GM18861 (cell line): ENCODE data around the gene CCDC137.

Source experiments
- ATAC-seq: cut with Tn5 transposase; IDR thresholded peaks from one replicate; pipeline ENCODE4 v1.9.1; 2021; ENCODE audit not compliant: unreplicated experiment

Gene CCDC137

GRCh38 chr17:81714412-81715106, 48.0 kb downstream of the CCDC137 start:
- ATAC-seq = no peak

DNA sequence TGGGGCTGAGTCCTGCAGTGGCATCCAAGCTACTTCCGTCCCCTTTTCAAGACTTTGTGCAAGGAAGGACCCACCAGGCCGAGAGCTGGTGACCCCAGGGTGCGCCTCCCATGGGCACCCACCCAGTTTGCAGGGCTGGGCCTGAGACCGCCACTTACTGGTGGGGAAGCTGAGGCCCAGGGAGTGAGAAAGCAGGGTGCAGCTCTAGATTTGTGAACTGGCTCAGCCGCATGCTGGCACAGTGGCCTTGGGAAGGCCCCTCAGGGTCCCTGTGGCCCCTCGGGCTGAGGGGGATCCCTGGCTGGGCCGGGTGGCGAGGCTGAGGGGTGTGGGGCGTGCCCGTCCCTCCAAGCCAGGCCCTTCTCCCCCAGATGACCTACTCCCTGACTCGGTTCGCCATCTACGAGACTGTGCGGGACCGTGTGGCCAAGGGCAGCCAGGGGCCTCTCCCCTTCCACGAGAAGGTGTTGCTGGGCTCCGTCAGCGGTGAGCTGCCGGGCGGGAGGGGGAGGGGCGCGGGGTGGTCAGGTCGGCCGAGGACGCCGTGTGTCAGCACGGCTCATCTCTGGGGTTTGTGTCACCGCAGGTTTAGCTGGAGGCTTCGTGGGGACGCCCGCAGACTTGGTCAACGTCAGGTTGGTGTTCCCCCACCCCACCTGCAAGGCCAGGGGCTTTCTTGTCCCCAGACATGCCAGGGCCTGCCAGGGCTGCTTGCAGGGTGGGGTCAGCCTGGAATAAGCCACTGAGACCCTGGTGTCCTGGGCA, 48.8 kb downstream of the CCDC137 start:
- ATAC-seq = no peak

DNA sequence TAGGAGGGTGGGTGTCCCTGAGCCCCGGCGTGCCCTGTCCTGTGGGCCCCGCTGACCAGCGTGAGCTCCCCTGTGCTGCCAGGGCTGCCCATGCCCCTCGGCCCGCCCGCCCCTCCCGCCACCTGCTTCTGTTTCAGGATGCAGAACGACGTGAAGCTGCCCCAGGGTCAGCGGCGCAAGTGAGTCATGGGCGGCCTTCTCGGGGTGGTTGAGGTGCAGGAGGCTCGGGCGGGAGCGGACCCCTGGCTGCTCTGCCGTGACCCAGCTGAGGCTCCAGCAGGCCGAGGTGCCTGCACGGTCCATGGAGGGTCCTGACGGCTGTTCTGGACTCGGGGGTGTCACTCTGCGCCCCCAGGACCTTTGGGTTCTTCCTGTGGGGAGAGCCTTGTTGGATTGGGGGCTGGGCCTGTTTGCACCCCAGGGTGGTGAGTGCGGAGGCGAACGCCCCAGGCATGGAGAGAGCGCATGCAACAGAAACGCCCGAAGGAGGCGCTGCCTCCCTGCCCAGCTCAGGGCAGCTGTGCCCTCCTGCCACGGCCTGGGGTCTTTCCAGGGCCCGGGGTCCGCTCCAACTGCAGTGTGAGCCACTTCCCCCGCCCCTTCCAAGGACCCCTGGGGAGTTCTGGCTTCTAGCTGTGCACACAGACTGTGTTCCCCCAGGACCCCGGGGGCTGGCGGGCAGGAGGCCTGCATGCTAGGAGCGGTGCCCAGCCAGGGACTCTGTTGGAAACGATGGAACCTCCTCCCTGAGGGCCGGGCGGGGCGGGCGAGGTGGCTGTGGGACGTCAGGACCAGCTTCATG, 49.5 kb downstream of the CCDC137 start:
- ATAC-seq = no peak

GRCh38 chr17:81716674-81716996, 50.1 kb downstream of the CCDC137 start:
- ATAC-seq = no peak

DNA sequence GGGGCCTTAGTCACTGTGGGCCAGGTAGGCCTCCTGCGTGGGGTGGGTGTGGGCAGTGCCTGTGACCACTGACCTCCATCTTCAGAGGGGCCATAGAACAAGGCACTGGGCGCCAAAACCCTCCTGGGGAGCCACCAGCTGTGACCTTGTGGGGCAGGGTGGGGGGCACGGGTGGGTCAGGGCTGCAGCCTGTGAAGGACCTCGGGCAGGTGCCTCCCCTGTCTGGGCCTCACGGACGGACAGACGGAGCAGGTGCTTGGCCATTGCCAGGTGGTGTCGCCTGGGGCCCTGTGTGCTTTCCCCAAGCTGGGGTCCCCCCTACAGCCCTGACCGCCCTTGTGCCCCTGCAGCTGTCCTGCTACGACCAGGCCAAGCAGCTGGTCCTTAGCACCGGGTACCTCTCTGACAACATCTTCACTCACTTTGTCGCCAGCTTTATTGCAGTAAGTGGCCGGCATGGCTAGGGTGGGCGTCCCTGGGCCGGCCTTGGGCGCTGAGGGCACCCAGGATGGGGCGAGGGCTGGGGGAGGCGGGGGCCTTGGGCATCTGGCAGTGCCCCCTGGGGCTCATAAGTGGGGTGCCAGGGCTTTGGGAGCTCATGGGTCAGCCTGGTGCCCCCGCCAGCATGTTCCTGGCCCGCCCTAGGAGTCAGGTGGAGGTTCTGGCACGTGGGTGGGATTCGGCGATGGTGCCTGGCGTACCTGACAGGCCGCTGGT, 50.7 kb downstream of the CCDC137 start:
- no peak for ATAC-seq

DNA sequence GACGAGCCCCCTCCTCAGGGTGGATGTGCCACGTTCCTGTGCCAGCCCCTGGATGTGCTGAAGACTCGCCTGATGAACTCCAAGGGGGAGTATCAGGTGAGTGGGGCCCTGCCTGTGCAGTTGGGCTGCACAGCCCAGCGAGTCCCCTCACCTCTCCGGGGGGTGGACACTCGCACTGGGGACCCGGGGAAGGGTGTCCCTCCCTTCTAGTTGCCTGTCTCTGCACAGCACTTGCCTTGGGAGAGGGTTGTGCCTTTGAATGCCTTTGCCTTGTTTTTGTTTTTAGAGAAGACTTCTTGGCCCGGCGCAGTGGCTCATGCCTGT, 51.2 kb downstream of the CCDC137 start:
- ATAC-seq = no peak

GRCh38 chr17:81719410-81720266, 53.1 kb downstream of the CCDC137 start:
- no peak for ATAC-seq

DNA sequence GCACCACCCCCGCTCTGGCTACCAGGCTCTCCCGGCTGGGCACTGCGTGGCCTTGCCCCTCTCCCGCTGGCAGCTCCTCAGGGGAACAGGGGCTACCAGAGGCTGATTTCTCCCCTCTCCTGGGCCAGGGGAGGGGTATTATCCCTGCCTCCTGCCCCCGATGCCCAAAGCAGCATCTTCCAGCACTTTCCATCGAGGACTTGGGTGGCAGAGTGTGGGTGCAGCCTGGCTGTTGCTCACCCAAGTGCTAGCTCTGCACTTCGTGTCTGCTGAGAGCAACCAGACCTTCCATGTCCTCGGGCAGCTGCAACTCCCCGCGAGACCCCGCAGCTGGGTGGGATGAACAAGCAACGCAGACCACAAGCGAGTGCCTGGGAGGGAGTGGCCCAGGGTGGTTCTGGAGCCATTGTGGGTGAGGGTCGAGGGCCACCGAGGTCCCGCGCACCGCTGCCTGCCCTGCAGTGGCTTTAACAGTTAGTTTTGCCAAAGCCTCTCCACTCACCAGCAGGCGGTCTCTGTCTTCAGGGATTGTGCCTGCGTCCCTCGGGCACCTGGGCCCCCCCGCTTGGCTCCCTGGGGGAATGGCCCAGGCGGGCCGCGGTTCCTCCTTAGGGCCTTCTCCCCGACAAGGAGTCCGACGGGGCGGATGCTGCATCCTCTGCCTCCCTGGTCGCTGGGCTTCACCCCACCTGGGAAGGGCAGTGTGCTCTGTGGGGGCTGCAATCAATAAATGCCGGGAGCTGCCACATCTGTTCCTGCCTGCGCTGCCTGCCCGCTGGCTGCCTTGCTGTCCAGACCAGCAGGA, 53.9 kb downstream of the CCDC137 start:
- no peak for ATAC-seq

GRCh38 chr17:81722184-81723120, 55.9 kb downstream of the CCDC137 start:
- no peak for ATAC-seq
